HepG2 (cell line): ENCODE measurements around the gene ABCA4. TPM values are rescaled to one million over a fixed set of nuclear protein-coding genes. Genes with fewer than 3 reads are reported as not detected.

Experiments used
- ATRX ChIP-seq: sonication (generic); formaldehyde crosslinking; IDR thresholded peaks from 2 replicates; pipeline ENCODE4 v1.4.0; 2020; ENCODE audit warnings: missing genetic modification reagents, borderline replicate concordance
- E2F2 ChIP-seq: sonication (generic); formaldehyde crosslinking; IDR thresholded peaks from 2 replicates; pipeline ENCODE4 v1.4.0; 2020; ENCODE audit warnings: missing genetic modification reagents, borderline replicate concordance
- ESRRA ChIP-seq: sonication (generic); formaldehyde crosslinking; IDR thresholded peaks from 2 replicates; pipeline ENCODE4 v1.5.1; 2020; ENCODE audit warnings: mild to moderate bottlenecking, low read depth, missing genetic modification reagents
- GZF1 ChIP-seq: sonication (generic); formaldehyde crosslinking; IDR thresholded peaks from 2 replicates; pipeline ENCODE4 v1.5.1; 2020; ENCODE audit warnings: mild to moderate bottlenecking, missing genetic modification reagents
- HES4 ChIP-seq: sonication (generic); formaldehyde crosslinking; IDR thresholded peaks from 2 replicates; pipeline ENCODE4 v1.9.0; 2021; ENCODE audit warnings: mild to moderate bottlenecking, missing genetic modification reagents, borderline replicate concordance
- HMGXB3 ChIP-seq: sonication (generic); formaldehyde crosslinking; IDR thresholded peaks from 2 replicates; pipeline ENCODE4 v1.4.0; 2020; ENCODE audit warnings: missing genetic modification reagents, borderline replicate concordance
- HNF1A ChIP-seq, 2 experiments: sonication (generic) in 1 of 2; formaldehyde crosslinking in 1 of 2; IDR thresholded peaks; 2 replicates each; pipeline versions ENCODE4 v1.4.0 to v1.6.1; 2016 to 2020; ENCODE audit warnings: borderline replicate concordance in 1 of 2, low read depth in 1 of 2, mild to moderate bottlenecking in 1 of 2, missing genetic modification reagents in 1 of 2
- HNRNPUL1 ChIP-seq: fragments of 200-400 bp; formaldehyde crosslinking; IDR thresholded peaks from 2 replicates; pipeline ENCODE4 v1.6.1; 2017; ENCODE audit warnings: low read depth, mild to moderate bottlenecking, low read length, moderate library complexity
- JUNB ChIP-seq: sonication (generic); formaldehyde crosslinking; IDR thresholded peaks from 2 replicates; pipeline ENCODE4 v1.8.0; 2022; ENCODE audit warnings: missing genetic modification reagents, mild to moderate bottlenecking, borderline replicate concordance
- KLF13 ChIP-seq: sonication (generic); formaldehyde crosslinking; IDR thresholded peaks from 2 replicates; pipeline ENCODE4 v1.4.0; 2020; ENCODE audit warnings: mild to moderate bottlenecking, missing genetic modification reagents
- NFE2 ChIP-seq: sonication (generic); formaldehyde crosslinking; IDR thresholded peaks from 2 replicates; pipeline ENCODE4 v1.4.0; 2020; ENCODE audit warnings: missing genetic modification reagents
- PPARG ChIP-seq: conservative IDR thresholded peaks from 2 replicates; pipeline ENCODE4 v1.6.1; 2016; ENCODE audit warnings: missing biosample characterization, missing genetic modification reagents
- SMC3 ChIP-seq: IDR thresholded peaks from 2 replicates; pipeline ENCODE4 v1.6.1; 2011; ENCODE audit warnings: low read length, improper control_type of control experiment
- SP2 ChIP-seq: sonication (generic); formaldehyde crosslinking; IDR thresholded peaks from 2 replicates; pipeline ENCODE4 v1.5.1; 2020; ENCODE audit warnings: mild to moderate bottlenecking, missing genetic modification reagents
- SP4 ChIP-seq: sonication (generic); formaldehyde crosslinking; IDR thresholded peaks from 2 replicates; pipeline ENCODE4 v1.8.1; 2023; ENCODE audit warnings: mild to moderate bottlenecking, missing genetic modification reagents
- ZNF263 ChIP-seq: sonication (generic); formaldehyde crosslinking; IDR thresholded peaks from 2 replicates; pipeline ENCODE4 v1.4.0; 2020; ENCODE audit warnings: missing genetic modification reagents
- ZNF296 ChIP-seq: sonication (generic); formaldehyde crosslinking; conservative IDR thresholded peaks from 2 replicates; pipeline ENCODE4 v1.5.0; 2020; ENCODE audit warnings: mild to moderate bottlenecking, missing genetic modification reagents
- ZSCAN12 ChIP-seq: sonication (generic); formaldehyde crosslinking; IDR thresholded peaks from 2 replicates; pipeline ENCODE4 v1.9.0; 2021; ENCODE audit warnings: mild to moderate bottlenecking, missing genetic modification reagents
- ZSCAN21 ChIP-seq: sonication (generic); formaldehyde crosslinking; IDR thresholded peaks from 2 replicates; pipeline ENCODE4 v1.8.0; 2022; ENCODE audit warnings: mild to moderate bottlenecking, missing genetic modification reagents, moderate library complexity, borderline replicate concordance
- polyA plus RNA-seq, 8 experiments: library from polyadenylated mRNA; depleted of rRNA in 3 of 8; stranded (reverse) in 7 of 8; unstranded in 1 of 8; fragments of >200 nt; fragmentation: Illumina TruSeq in 4 of 8; extraction: Trizol in 4 of 8; gene quantifications; 2 replicates each; pipeline versions ENCODE4 v1.2.1 to v1.2.3, GENCODE V29; 2011 to 2016; ENCODE audit warnings: low read depth in 4 of 8, missing spikeins in 1 of 8, mixed read lengths in 1 of 8; ENCODE audit not compliant: insufficient read depth in 1 of 8
- total RNA-seq, 5 experiments: library from RNA; depleted of rRNA; stranded (reverse); fragments of >200 nt; fragmentation: Illumina TruSeq; extraction: Trizol; gene quantifications; 2 replicates each; pipeline ENCODE4 v1.2.3, GENCODE V29; 2016; ENCODE audit warnings: low read depth in 1 of 5

ABCA4 gene
- total and polyA plus RNA-seq, 2 of the 13 experiments (the other 11 are each of a cell fraction or from before 2014, with no cell fraction given), result 0.24 to 0.67 TPM

GRCh38 chr1:94068999-94069918, 51.7 kb downstream of the ABCA4 start (continued):
- TF ChIP-seq HNF1A (IDR thresholded peaks at IDR 0.05; ENCODE audit: low read depth) (no peak), HNF1A (CRISPR knock-in tag; IDR thresholded peaks at IDR 0.05; ENCODE audit: borderline replicate concordance) (0 out of 2 replicates have a peak, but pooled peaks have one; percentile 41), NFE2 (CRISPR knock-in tag) (no peak), SP2 (CRISPR knock-in tag) (no peak), ZSCAN12 (CRISPR knock-in tag) (no peak), PPARG (CRISPR knock-in tag) (peak; percentile 59; the same call in 1 of the 2 replicates), SP4 (CRISPR knock-in tag) (no peak), ZSCAN21 (CRISPR knock-in tag) (no peak), ZNF263 (CRISPR knock-in tag) (no peak), ZNF296 (no peak), E2F2 (no peak), GZF1 (CRISPR knock-in tag) (no peak), HNRNPUL1 (no peak), HMGXB3 (CRISPR knock-in tag) (no peak), HES4 (CRISPR knock-in tag) (no peak), SMC3 (0 out of 2 replicates have a peak, but pooled peaks have one; percentile 3), ESRRA (CRISPR knock-in tag) (no peak), KLF13 (CRISPR knock-in tag) (no peak), JUNB (no peak), ATRX (no peak)
